COLO668 (cell line): ENCODE data around the gene INTS7.
A peak's percentile ranks its signal among the peaks of the same experiment; 100 is the strongest.

ENCODE experiments used
- DNase-seq: peaks from one replicate; lab custom pipeline; 2025; ENCODE audit not compliant: unreplicated experiment; lab: John Stamatoyannopoulos, UW

The INTS7 gene, protein sequence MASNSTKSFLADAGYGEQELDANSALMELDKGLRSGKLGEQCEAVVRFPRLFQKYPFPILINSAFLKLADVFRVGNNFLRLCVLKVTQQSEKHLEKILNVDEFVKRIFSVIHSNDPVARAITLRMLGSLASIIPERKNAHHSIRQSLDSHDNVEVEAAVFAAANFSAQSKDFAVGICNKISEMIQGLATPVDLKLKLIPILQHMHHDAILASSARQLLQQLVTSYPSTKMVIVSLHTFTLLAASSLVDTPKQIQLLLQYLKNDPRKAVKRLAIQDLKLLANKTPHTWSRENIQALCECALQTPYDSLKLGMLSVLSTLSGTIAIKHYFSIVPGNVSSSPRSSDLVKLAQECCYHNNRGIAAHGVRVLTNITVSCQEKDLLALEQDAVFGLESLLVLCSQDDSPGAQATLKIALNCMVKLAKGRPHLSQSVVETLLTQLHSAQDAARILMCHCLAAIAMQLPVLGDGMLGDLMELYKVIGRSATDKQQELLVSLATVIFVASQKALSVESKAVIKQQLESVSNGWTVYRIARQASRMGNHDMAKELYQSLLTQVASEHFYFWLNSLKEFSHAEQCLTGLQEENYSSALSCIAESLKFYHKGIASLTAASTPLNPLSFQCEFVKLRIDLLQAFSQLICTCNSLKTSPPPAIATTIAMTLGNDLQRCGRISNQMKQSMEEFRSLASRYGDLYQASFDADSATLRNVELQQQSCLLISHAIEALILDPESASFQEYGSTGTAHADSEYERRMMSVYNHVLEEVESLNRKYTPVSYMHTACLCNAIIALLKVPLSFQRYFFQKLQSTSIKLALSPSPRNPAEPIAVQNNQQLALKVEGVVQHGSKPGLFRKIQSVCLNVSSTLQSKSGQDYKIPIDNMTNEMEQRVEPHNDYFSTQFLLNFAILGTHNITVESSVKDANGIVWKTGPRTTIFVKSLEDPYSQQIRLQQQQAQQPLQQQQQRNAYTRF

DNA sequence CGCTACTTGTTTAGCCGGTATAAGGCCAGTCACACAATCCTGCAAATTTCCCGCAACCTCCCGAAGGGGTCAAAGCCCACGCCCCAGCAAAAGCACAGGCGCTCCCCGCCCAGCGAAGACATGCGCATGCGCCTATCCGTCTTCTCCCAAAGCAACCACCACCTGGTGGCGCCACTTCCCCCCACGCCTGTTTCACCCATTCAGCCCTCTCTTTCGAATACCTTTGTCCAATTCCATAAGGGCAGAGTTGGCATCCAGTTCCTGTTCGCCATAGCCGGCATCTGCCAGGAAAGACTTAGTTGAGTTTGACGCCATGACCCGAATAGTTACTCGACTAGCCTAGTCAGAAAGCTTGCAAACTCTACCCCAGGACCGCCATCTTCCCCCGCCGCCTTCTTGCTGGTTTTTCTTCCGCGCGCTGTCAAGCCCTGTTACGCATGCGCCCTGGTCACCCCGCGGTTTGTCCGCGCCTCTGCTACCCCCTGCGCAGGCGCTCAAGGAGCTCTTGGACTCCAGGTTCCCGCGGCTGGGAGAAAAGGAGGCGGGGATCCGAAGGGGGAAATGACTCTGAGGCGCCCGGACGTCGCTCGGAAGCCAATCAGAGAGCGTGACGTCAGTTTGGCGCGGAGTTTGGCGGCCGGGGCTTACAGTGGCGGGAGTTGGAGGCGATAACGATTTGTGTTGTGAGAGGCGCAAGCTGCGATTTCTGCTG lies at the start of gene INTS7, which contains the start of gene DTL:
Gene INTS7, minus strand, starts transcription at position 435 of the 712 bp plus-strand sequence. Its CDS starts 120 bp downstream, at position 315.
Gene DTL, plus strand, starts transcription at position 626 of the 712 bp plus-strand sequence. CDS start 143 bp downstream, outside the sequence.
- DNase-seq = peak; percentile 100

GRCh38 chr1:212082765-212083406 lies 47.5 kb upstream of the INTS7 start:
- DNase-seq = no peak

GRCh38 chr1:212078826-212079225 lies 43.5 kb upstream of the INTS7 start:
- no peak for DNase-seq

DNA sequence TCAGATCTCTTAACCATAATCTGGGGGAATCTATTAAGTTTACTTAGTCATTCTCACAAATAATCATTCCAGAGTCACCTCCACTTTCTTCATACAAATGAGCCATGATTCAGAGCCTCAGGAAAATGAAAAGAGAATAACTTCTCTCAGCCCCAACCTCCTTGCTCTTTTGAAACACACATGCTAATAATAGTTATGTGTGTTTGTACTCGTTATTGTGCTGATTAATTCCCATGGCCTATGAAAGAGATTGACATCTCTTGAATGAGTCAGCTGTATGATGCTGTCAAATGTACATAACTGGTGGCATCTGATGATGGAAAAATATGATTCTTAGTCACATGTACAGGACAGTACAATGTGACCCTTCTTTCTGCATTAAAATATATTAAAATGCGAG lies 41.7 kb upstream of the INTS7 start:
- DNase-seq = no peak

DNA sequence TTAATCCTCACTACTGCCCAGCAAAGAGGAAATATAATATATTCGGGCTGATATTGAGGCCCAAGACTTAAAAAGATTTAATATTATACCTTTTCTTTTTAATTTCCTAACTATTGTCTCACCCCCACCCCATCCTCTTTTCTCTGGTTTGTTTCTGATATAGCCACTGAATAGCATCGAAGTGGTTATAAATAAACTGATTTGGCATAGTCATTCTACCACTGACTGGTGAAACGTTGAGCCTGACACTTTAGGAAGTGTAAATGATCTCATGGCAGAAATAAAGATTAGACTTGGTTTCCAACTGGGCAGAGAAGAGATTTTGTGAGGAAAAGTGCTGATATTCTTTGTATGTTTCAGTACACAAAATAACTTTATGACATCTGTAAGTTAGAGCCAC lies 39.5 kb upstream of the INTS7 start:
- DNase-seq = no peak

- no peak for DNase-seq
Observed at GRCh38 chr1:212074313-212074712, 39.0 kb upstream of the INTS7 start.

DNA sequence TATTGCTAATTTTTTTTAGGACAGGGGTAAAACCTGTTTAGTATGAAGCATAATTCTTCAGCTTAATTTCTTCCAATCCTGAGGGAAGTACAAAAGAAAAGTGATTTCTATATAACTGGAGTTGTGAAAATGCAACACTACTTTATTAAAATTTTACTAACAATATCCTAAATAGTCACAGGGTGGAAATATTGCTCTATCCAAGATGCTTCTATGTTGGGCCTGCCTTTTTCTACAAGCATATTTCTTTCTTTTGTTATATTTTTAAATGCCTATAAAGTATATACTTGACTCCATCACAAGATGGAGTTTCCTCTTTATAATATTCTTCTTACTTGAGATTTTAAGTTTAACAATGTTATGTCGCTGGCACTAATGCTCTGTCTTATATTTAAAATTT lies 38.1 kb upstream of the INTS7 start:
- no peak for DNase-seq

DNA sequence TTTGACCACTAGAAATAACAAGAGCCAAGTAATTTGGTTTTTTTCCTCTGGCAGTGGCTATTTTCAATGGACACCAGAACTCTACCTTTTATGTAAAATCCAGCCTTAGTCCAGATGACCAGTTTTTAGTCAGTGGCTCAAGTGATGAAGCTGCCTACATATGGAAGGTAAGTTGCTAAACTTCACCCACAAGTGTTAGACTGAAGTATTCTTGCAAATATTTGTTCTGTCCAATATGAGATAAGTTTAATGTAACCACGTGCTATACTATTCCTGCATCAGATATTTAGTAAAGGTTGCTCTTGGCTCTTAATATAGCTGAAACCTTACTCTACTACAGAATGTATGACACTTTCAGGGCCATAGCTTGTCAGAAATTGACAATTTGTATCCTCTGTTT lies 36.7 kb upstream of the INTS7 start:
- no peak for DNase-seq

- no peak for DNase-seq
Observed at GRCh38 chr1:212070720-212071302, 35.5 kb upstream of the INTS7 start.

GRCh38 chr1:212067787-212068186 lies 32.4 kb upstream of the INTS7 start:
- no peak for DNase-seq

DNA sequence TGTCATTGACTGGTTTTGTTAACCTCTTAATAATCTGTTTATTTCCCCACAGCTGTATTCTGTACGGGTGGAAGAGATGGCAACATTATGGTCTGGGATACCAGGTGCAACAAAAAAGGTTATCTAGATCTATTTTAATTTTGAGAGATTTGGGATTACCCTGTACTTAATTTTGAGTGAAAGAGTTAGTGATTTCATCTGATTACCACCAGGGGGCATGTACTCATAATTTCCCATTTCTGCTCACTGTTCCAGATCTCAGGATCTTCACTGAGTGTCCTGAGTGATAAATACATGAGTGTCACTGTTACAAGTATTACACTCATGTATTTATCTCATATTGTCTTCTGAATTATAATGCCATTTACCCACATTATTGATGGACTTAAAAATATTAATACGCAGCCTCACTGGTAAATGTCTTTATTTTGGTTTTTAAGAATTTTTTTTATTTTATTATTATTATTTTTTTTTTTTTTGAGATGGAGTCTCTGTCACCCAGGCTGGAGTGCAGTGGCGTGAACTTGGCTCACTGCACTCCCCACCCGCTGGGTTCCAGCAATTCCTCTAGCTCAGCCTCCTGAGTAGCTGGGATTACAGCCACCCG lies 27.6 kb upstream of the INTS7 start:
- DNase-seq = no peak

DNA sequence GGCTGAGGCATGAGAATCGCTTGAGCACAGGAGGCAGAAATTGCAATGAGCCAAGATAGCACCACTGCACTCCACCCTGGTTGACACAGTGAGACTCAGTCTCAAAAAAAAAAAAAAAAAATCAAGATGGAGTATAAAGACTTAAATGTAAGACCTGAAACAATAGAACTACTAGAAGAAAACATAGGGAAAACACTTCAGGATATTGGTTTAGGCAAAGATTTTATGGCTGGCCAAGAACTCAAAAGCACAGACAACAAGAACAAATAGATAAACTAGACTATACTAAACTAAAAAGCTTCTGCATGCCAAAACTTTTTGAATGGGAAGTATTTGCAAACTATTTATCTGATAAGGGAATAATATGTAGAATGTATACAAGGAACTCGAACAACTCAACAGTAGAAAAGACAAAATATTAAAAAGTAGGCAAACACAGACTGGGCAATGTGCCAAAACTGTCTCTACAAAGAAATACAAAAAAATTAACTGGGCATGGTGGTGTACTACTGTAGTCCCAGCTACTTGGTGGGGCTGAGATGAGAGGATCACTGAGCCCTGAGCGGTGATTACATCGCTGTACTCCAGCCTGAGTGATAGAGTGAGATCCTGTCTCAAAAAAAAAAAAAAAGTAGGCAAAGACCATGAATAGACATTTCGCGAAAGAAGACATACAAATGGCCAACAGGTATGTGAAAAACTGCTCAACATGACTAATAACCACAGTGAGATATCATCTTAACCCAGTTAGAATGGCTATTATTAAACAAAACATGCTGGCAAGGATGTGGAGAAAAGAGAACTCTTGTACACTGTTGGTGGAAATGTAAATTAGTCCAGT lies 25.5 kb upstream of the INTS7 start:
- DNase-seq = no peak

DNA sequence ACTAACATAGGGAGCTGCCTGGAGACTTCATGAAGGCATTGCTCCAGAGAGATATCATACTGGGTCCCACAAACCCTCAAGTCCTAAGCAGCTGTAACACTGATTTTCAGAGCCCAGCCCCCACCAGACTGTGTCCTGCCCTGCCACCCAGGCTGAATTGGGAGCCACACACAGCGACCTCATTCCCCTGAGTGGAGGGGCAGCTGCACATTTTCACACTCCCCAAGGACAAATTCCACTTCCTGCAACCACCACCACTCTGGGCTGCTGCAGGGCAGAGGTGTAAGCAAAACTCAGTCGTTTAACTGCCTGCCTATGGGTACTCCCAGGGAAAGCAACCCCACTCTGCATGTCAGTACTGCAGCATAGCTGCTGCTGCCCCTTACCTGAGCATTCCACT lies 20.0 kb upstream of the INTS7 start:
- DNase-seq = no peak

GRCh38 chr1:212053993-212054392 lies 18.6 kb upstream of the INTS7 start:
- no peak for DNase-seq

GRCh38 chr1:212045981-212046380 lies 10.6 kb upstream of the INTS7 start:
- DNase-seq = no peak

DNA sequence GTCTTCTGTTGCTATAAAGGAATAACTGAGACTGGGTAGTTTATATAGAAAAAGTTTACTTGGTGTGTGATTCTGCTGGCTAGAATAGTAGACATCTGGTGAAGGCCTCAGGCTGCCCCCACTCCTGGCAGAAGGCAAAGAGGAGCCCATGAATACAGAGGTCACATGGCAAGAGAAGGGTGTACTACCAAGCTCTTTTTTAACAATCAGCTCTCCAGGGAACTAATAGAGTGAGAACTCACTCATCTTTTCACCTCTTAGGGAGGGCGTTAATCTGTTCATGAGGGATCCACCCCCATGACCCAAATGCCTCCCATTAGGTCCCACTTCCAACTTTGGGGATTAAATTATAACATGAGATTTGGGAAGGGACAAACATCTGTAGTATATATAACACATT lies 9.5 kb upstream of the INTS7 start:
- DNase-seq = no peak

GRCh38 chr1:212042436-212042835 lies 7.1 kb upstream of the INTS7 start:
- DNase-seq = no peak

DNA sequence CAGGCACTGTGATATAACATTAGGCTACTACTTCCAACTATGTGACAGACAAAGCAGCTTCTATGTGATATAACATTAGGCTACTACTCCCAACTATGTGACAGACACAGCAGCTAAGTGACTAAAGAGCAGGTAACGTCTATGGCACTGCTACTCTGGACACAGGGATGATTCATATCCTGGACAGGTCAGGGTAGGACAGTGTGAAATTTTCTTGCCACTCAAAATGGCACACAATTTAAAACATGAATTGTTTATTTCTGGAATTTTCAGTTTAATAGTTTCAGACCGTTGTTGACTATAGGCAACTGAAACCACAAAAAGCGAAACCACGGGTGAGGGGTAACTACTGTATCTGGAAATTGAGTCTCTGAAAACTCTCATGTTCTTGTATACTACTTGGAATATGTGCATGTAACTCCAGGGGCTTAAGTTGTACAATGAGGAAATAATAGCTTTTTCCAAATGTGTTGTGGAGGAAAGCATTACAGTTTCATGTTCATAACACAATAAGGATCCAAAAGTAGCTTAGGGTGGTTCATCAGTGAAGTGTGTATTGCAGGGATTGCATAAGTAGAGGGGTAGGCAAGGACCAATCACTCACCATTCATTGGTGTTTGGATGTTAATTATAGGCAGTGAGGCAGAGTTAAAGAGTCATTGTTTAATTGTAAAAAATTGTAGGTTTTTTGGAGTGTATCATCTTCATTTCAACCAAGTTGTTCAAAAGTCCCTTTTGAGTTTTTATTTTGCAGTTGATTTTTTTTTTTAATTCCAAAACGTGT lies 5.5 kb upstream of the INTS7 start:
- DNase-seq = no peak
